ENCODE results near the gene MDP1. TPM values are rescaled to one million over a fixed set of nuclear protein-coding genes. Genes with fewer than 3 reads are reported as not detected.

Gene MDP1
- total RNA-seq, 4 donors from 2014 or later, result 6.7 to 19.2 (median 13.9) TPM

GRCh38 chr14:24185026-24185425 is 30.8 kb downstream of the MDP1 start:
- H3K27me3 ChIP-seq, result no peaks in the 10 kb centered on the region
- peaks cover 15 to 19% of the 10 kb centered on the region in 2 donors for H3K4me1 ChIP-seq
- H3K4me3 ChIP-seq, result no peak overlapping the region
- ATAC-seq (no peak), DNase-seq (no peak)
- TF ChIP-seq POLR2A (IDR thresholded peaks at IDR 0.05), result no peak
- no peak for TF ChIP-seq CTCF (IDR thresholded peaks at IDR 0.05 in 4 of 5, conservative IDR thresholded peaks at IDR 0.05 in 1 of 5)
- no peak overlapping the region for H3K27ac ChIP-seq
- in situ Hi-C loops (cut with MboI; ENCODE audit: low sequenced_read_pairs in 4 of 4), result no loop called here
- intact Hi-C loops (cut with DNase I; ENCODE audit: low total_unique reads), result no loop called here
- H3K9me3 ChIP-seq, result no peaks in the 10 kb centered on the region
- H3K36me3 ChIP-seq, result peaks cover 0 to 71% of the 10 kb centered on the region in 2 donors

- TF ChIP-seq POLR2A (IDR thresholded peaks at IDR 0.05), result no peak
- TF ChIP-seq CTCF (IDR thresholded peaks at IDR 0.05 in 4 of 5, conservative IDR thresholded peaks at IDR 0.05 in 1 of 5), result no peak
- H3K36me3 ChIP-seq, result peaks cover 0 to 77% of the 10 kb centered on the region in 2 donors
- no peak for ATAC-seq
Observed at GRCh38 chr14:24184104-24184970, 31.5 kb downstream of the MDP1 start.

GRCh38 chr14:24183014-24183481 is 32.8 kb downstream of the MDP1 start:
- intact Hi-C loops (cut with DNase I; ENCODE audit: low total_unique reads), result no loop called here
- no peak for ATAC-seq
- Histone ChIP-seq H3K4me3 (no peak overlapping the region), H3K27me3 (no peaks in the 10 kb centered on the region), H3K4me1 (peaks cover 20 to 24% of the 10 kb centered on the region in 2 donors), H3K36me3 (peaks cover 0 to 83% of the 10 kb centered on the region in 2 donors), H3K9me3 (no peaks in the 10 kb centered on the region), H3K27ac (no peak overlapping the region)
- no peak for DNase-seq
- TF ChIP-seq POLR2A (IDR thresholded peaks at IDR 0.05), result no peak
- TF ChIP-seq CTCF (IDR thresholded peaks at IDR 0.05 in 4 of 5, conservative IDR thresholded peaks at IDR 0.05 in 1 of 5), result no peak
- in situ Hi-C loops (cut with MboI; ENCODE audit: low sequenced_read_pairs in 4 of 4), result no loop called here

More at GRCh38 chr14:24184104-24184970, 31.5 kb downstream of the MDP1 start:
- Histone ChIP-seq H3K27me3 (no peaks in the 10 kb centered on the region), H3K9me3 (no peaks in the 10 kb centered on the region), H3K4me3 (no peak overlapping the region), H3K4me1 (peaks cover 22 to 26% of the 10 kb centered on the region in 2 donors), H3K27ac (no peak overlapping the region)
- DNase-seq, result no peak
- in situ Hi-C loops (cut with MboI; ENCODE audit: low sequenced_read_pairs in 4 of 4) (no loop called here), intact Hi-C loops (cut with DNase I; ENCODE audit: low total_unique reads) (no loop called here)

- no peak overlapping the region for H3K4me3 ChIP-seq
- DNase-seq, result no peak
- H3K27ac ChIP-seq, result no peak overlapping the region
- peaks cover 0 to 86% of the 10 kb centered on the region in 2 donors for H3K36me3 ChIP-seq
- ATAC-seq, result no peak
- TF ChIP-seq CTCF (IDR thresholded peaks at IDR 0.05 in 4 of 5, conservative IDR thresholded peaks at IDR 0.05 in 1 of 5) (no peak), POLR2A (IDR thresholded peaks at IDR 0.05) (no peak)
- no peaks in the 10 kb centered on the region for H3K27me3 ChIP-seq
- intact Hi-C loops (cut with DNase I; ENCODE audit: low total_unique reads) (no loop called here), in situ Hi-C loops (cut with MboI; ENCODE audit: low sequenced_read_pairs in 4 of 4) (no loop called here)
- no peaks in the 10 kb centered on the region for H3K9me3 ChIP-seq
- H3K4me1 ChIP-seq, result peaks cover 13 to 17% of the 10 kb centered on the region in 2 donors
Observed at GRCh38 chr14:24182110-24182882, 33.6 kb downstream of the MDP1 start.

All from gastrocnemius medialis (tissue), 4 donors.